Activated T-cell treated with anti-CD3 and anti-CD28 coated beads for 1 hour (primary cell): ENCODE measurements around the gene SH3PXD2A.
"Not testable (repeated sequence)": the region's sequence is repeated elsewhere in the genome, so short reads cannot be mapped to it uniquely, and the experiment has no call there.

Source experiments
- DNase-seq: peaks from one replicate; pipeline ENCODE4 v3.0.0-alpha.2; 2020; ENCODE audit warnings: low read depth

The SH3PXD2A gene

DNA sequence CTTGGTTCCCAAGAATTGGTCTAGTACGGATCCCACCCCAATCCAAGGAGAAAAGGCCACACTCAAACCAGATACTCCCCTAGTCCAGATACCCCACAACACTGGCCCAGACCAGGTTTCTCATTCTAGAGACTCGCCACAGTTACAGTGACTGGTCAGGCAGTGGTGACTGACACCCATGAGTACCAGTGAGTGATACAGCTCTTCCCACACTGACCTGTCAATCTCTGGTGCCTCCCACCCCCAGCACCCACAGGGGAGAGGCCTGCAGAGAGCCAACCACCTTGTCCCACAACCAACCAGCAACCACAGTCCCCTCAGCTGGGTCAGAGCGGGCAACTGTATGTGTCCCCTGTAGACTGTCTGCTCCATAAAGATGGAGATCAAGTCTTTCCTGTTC is 209.1 kb downstream of the SH3PXD2A start:
- DNase-seq = no peak

- no peak for DNase-seq
These were observed 210.0 kb downstream of the SH3PXD2A start for GRCh38 chr10:103645141-103646054.

DNA sequence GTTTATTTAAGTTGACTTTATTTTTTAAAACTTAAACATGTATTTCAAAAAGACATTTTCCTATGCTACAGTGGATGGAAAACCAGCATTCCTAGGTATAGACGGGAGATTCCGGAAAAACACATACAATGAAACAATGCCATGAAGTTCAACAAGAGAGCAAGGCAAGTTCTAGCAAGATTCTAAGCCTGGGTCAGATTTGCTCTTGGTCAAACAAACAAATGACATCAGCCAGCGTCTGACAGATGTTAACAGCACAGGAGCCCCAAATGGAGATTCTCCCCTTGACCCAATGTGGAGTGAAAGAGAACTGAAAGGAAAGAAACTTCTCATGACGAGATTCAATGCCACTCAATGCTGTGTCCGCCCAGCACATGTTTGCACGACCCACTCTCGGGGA is 212.0 kb downstream of the SH3PXD2A start:
- no peak for DNase-seq

DNA sequence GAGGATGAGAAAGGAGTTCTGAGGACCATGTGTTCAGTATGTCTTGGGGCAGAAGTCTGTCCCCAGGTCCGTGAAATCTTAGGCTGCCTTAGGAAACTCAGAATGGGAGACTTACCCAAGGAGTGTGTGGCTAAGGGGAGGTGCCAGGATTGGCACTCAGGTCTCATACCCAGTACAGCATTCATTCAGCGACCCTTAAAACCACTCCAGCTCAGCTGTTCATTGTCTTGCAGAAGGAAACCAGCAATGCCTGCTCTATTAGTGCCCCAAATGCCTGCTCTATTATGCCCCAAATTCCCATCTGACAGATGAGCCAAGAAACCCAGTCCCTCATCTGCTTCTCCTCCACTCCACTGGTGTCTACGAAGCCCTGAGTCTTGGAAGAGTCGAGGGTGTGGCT is 214.1 kb downstream of the SH3PXD2A start:
- DNase-seq = no peak

- DNase-seq = no peak
These were observed 214.8 kb downstream of the SH3PXD2A start for GRCh38 chr10:103640436-103641181.

DNA sequence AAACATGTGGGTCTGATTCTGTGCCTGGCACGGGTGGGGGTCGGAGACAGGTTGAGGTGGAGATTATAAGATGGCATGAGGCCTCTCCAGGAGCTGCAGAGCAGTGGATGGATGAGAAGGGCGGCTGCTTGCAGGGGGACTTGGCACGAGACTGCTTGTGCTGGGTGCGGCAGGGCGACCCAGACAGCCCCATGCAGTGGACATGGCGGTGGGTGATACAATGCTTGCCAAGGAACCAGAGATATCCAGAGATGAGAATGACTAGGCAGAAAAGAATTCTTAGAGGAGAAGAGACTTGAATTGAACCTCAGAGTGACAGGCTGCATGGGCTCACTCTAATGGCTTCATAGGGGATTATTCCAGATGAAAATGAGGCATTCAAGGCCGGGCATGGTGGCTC is 216.4 kb downstream of the SH3PXD2A start:
- DNase-seq = no peak

DNA sequence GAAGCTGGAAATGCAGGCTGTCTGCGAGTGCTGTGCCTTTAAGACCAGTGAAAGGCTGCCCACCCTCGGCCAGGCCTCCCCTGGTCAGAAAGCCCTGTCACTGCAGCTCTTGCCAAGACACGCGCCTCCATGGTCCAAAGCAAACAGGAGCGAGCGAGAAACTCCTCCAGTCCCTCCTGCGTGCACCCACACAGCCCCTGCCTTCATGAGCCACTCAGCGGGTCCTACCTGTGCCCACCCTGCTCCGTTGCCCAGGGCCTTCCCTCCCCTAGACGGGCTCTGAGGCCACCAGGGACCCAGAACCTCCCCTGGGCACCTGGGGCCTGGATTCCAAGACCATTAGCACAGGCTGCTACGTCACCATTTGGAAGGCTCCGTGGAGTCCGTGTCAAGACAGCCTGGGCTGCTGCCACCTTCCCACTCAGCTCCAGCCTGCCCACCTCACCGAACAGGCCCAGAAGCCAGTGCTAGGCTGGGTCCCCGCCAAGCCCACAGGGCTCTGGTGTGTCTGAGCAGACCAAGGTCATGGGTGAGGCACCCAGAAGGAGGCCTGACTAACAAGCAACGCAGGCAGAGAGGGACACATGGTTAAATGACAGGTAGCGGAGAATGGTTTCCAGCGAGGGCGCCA is 217.3 kb downstream of the SH3PXD2A start:
- DNase-seq = no peak

- DNase-seq = no peak
These were observed 218.4 kb downstream of the SH3PXD2A start for GRCh38 chr10:103637011-103637410.

- no peak for DNase-seq
These were observed 218.9 kb downstream of the SH3PXD2A start for GRCh38 chr10:103636492-103636891.

GRCh38 chr10:103635580-103635979 is 219.8 kb downstream of the SH3PXD2A start:
- no peak for DNase-seq

- no peak for DNase-seq
These were observed 221.5 kb downstream of the SH3PXD2A start for GRCh38 chr10:103633846-103634245.

DNA sequence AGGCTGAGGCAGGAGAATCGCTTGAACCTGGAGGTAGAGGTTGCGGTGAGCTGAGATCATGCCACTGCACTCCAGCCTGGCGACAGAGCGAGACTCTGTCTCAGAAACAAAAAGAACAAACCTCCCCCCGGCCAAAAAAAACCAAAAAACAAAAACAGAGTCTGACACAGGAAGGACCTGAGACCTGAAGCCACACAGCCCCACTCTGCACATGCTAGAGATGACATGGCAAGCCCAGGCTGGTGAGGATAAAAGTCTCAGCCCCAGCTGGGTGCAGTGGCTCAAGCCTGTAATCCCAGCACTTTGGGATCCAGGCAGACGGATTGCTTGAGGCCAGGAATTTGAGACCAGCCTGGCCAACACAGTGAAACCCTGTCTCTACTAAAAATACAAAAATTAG is 222.5 kb downstream of the SH3PXD2A start:
- DNase-seq = not testable (repeated sequence)

- DNase-seq = no peak
These were observed 223.1 kb downstream of the SH3PXD2A start for GRCh38 chr10:103632247-103632642.

DNA sequence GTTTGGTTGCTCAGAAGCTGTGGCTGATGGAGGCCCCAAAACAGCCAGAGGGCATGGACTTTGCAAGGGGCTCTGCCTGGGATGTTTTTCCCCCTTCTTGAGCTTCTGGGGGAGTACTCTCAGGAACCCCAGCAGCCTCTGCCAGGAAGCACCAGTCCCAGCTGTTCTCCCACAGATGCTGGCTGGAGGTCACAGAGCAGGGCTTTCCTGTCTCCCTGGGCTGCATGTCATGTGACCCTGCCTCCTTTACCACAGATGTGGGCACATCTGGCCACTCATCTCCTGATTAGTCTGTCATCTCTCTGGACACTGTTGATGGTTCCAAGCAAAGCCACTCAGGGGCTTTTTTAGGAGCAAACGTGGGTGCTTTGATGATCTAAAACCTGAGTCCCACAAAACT is 225.2 kb downstream of the SH3PXD2A start:
- DNase-seq = no peak

DNA sequence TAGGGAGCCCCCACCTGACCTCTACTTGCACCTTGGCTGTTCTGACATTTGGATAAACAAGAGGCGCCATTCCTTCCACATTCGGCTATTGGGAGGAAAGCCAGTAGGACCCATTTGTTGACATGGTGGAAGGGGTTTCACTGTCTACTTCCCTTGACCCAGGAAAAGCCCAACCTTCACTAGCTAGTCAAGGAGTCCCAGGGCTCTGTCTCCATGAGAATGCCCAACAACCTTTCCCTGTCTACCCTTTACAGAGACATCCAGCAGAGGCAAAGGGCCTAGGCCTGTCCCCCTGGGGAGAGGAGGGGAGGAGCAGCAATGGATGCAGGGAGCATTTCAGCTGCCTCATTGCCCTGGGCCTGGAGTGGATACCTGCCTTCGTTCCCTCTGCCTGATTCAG is 225.8 kb downstream of the SH3PXD2A start:
- DNase-seq = no peak

DNA sequence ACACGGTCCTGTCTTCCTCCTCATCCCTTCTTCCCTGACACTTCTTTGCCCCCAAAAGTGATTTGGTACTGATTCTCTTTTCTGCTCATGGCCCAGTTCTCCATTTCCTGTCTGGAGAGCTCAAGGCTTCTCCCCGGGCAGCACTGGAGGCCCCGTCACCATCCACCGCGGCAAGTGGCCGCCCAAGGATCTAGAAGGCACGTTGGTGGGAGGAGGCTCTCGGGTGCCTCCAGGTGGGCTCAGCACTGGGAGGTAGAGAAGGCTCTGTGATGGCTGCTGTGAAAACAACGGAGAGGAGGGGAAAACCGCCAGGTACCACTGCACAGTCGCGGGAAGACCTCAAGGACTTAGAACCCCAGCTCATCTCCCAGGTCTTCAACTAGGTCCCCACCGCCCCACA is 227.5 kb downstream of the SH3PXD2A start:
- no peak for DNase-seq

GRCh38 chr10:103627111-103627892 is 228.1 kb downstream of the SH3PXD2A start:
- DNase-seq = no peak

- DNase-seq = no peak
These were observed 229.2 kb downstream of the SH3PXD2A start for GRCh38 chr10:103626178-103626577.

DNA sequence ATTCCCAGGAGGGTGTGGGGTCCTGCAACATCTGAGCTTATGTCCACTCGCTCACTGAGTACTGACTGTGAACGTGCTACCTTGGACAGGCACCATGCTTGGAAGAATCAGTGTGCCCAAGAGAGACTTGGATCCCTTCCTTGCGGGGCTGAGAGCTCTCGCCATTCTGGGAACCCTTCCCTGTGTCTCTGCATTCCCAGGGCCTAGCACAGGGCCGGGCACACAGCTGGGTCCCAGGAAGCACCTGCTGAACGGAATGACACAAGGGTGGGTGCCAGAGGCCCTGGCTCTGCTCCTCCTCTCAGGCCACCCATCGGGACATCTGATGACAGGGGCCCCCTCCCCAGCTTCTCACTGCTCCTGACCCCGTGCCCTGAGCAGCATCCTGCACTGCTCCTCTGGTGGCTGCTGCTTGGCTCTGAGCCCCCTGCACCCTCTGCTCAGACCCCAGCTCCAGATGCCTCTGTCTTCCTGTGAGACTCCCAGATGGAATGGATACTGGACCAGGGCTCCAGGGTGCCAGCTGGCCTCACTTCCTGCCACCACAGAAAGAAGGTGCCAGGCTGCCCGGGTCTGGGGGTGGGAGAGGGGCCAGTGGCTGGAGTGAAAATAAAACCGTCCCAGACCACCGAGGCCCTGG is 232.3 kb downstream of the SH3PXD2A start:
- DNase-seq = no peak

DNA sequence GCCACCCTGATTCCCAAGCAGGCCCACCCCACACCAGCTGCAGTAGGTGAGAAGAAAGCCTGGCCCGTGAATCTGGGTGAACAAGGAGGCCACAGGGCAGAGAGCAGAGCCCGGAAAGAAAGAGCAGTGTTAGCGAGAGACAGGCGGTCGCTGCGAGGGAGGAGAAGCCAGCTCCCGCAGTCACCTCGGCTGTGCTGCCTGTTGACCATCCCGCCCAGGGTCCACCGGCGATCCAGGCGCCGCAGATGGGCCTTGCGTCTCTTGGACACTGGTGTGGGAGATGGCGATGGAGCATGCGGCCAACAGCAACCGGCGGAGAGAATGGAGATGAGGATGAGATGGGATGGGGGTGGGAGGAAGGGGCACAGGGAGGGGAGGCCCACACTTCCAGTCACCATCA is 233.1 kb downstream of the SH3PXD2A start:
- no peak for DNase-seq

DNA sequence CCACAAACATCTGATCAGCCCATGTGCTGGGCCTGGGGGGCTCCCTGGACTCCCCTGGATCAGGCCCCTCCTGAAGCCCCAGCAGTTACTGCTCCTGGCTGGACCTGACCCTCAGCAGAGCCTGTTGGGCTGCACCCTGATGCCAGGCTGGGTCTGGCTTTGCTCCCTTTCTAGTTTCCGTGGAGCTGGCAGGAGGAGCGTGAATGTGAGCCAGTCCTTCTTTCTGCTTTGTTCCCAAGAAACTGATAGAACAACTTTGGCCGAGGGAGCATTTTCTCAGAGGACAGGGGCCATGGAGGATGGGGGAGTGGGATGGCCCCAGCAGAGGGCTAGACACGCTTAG is 233.6 kb downstream of the SH3PXD2A start:
- no peak for DNase-seq
